ENCODE measurements around the gene CKLF. TPM values are rescaled to one million over a fixed set of nuclear protein-coding genes. Genes with fewer than 3 reads are reported as not detected.
"Not testable (repeated sequence)": the region's sequence is repeated elsewhere in the genome, so short reads cannot be mapped to it uniquely, and the experiment has no call there.

Gene CKLF
- total RNA-seq, 1 experiment from 2014 or later = 21.0 TPM

GRCh38 chr16:66592814-66593213 lies 40.4 kb downstream of the CKLF start (continued):
- TF ChIP-seq, protein P1, sequence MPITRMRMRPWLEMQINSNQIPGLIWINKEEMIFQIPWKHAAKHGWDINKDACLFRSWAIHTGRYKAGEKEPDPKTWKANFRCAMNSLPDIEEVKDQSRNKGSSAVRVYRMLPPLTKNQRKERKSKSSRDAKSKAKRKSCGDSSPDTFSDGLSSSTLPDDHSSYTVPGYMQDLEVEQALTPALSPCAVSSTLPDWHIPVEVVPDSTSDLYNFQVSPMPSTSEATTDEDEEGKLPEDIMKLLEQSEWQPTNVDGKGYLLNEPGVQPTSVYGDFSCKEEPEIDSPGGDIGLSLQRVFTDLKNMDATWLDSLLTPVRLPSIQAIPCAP (CRISPR knock-in tag; IDR thresholded peaks at IDR 0.05) = no peak
- TF ChIP-seq ZNF416 (CRISPR knock-in tag; IDR thresholded peaks at IDR 0.05) (no peak), SP1 (CRISPR knock-in tag; conservative IDR thresholded peaks at IDR 0.05) (no peak), NR3C1 (CRISPR knock-in tag; conservative IDR thresholded peaks at IDR 0.05; ENCODE audit: low read depth) (no peak), HMGA2 (CRISPR knock-in tag; IDR thresholded peaks at IDR 0.05) (no peak), ZBTB43 (CRISPR knock-in tag; IDR thresholded peaks at IDR 0.05) (no peak), TP53 (CRISPR knock-in tag; IDR thresholded peaks at IDR 0.05) (no peak), ZNF671 (CRISPR knock-in tag; IDR thresholded peaks at IDR 0.05) (no peak), CDX4 (CRISPR knock-in tag; IDR thresholded peaks at IDR 0.05; ENCODE audit: borderline replicate concordance) (no peak)

- Mint-ChIP-seq H3K27me3 (ENCODE audit: low read depth) (no peaks in the 10 kb centered on the region), H3K9me3 (no peaks in the 10 kb centered on the region), H3K36me3 (no peaks in the 10 kb centered on the region), H3K27ac (no peak overlapping the region), H3K4me1 (peaks cover 5% of the 10 kb centered on the region; the same call in 1 of the 2 replicates), H3K4me3 (no peak overlapping the region)
- TF ChIP-seq ZNF671 (CRISPR knock-in tag; IDR thresholded peaks at IDR 0.05) (no peak), GRHL2 (CRISPR knock-in tag; IDR thresholded peaks at IDR 0.05; ENCODE audit: insufficient replicate concordance, severe bottlenecking) (no peak), HMGXB4 (CRISPR knock-in tag; IDR thresholded peaks at IDR 0.05) (no peak), ZNF263 (CRISPR knock-in tag; IDR thresholded peaks at IDR 0.05; ENCODE audit: low read depth) (no peak)
- TF ChIP-seq, protein P2, sequence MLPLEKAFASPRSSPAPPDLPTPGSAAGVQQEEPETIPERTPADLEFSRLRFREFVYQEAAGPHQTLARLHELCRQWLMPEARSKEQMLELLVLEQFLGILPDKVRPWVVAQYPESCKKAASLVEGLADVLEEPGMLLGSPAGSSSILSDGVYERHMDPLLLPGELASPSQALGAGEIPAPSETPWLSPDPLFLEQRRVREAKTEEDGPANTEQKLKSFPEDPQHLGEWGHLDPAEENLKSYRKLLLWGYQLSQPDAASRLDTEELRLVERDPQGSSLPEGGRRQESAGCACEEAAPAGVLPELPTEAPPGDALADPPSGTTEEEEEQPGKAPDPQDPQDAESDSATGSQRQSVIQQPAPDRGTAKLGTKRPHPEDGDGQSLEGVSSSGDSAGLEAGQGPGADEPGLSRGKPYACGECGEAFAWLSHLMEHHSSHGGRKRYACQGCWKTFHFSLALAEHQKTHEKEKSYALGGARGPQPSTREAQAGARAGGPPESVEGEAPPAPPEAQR (CRISPR knock-in tag; IDR thresholded peaks at IDR 0.05) = no peak
- TF ChIP-seq, protein P3, sequence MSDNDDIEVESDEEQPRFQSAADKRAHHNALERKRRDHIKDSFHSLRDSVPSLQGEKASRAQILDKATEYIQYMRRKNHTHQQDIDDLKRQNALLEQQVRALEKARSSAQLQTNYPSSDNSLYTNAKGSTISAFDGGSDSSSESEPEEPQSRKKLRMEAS (CRISPR knock-in tag; IDR thresholded peaks at IDR 0.05) = no peak
- TF ChIP-seq, protein P4, sequence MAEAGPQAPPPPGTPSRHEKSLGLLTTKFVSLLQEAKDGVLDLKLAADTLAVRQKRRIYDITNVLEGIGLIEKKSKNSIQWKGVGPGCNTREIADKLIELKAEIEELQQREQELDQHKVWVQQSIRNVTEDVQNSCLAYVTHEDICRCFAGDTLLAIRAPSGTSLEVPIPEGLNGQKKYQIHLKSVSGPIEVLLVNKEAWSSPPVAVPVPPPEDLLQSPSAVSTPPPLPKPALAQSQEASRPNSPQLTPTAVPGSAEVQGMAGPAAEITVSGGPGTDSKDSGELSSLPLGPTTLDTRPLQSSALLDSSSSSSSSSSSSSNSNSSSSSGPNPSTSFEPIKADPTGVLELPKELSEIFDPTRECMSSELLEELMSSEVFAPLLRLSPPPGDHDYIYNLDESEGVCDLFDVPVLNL (CRISPR knock-in tag; IDR thresholded peaks at IDR 0.05; ENCODE audit: borderline replicate concordance, low read depth) = no peak
- DNase-seq (ENCODE audit: low spot score) (no peak), ATAC-seq (no peak)
- POLR2A ChIA-PET = no interaction called here
- CTCF ChIA-PET = interaction anchor here (1.0 kb wide), 1 partner anchor 14 kb away, joined by 4 read pairs; no protein-coding TSS in a partner anchor
Measured at GRCh38 chr16:66594739-66595138, 42.4 kb downstream of the CKLF start.

DNA sequence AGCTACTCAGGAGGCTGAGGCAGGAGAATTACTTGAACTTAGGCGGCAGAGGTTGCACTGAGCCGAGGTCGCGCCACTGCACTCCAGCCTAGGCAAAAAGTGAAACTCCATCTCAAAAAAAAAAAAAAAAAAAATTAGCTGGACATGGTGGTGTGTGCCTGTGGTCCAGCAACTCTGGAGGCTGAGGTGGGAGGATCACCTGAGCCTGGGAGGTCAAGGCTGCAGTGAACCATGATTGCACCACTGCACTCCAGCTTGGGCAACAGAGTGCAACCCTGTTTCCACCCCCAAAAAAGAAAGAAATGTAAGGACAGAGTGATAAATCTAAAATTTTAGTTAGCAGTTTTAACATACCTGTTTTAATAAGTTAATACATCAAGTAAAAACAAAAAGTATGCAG lies 44.2 kb downstream of the CKLF start:
- CTCF ChIA-PET = interaction anchor here (3.4 kb wide), 1 partner anchor 12 kb away, joined by 14 read pairs; no protein-coding TSS in a partner anchor
- H3K9me3 Mint-ChIP-seq; H3K27me3 Mint-ChIP-seq (ENCODE audit: low read depth); ATAC-seq; POLR2A ChIA-PET; H3K36me3 Mint-ChIP-seq; H3K4me1 Mint-ChIP-seq; H3K4me3 Mint-ChIP-seq; DNase-seq (ENCODE audit: low spot score); H3K27ac Mint-ChIP-seq: not testable (repeated sequence)

Measured in WTC11 (cell line).